K562 (cell line): ENCODE data around the gene LRP1B. TPM values are rescaled to one million over a fixed set of nuclear protein-coding genes. Genes with fewer than 3 reads are reported as not detected.

Experiments
- ATAC-seq: fragments of 200-7000 bp; cut with Tn5 transposase; 3 replicates; pipeline ENCODE4 v1.9.1; 2020; ENCODE audit warnings: moderate library complexity
- BruUV-seq: library from RNA; stranded (reverse); fragments of 400-500 nt; replicated peaks from 2 replicates; lab custom pipeline; 2021; lab: Mats Ljungman, UMichigan
- CTCF ChIA-PET: fragments of 300-600 bp; formaldehyde crosslinking; extraction: SDS; loops from one replicate; lab custom pipeline; 2021; ENCODE audit warnings: low intra/inter-chr PET ratio; lab: Yijun Ruan, JAX
- POLR2A ChIA-PET: fragments of 300-600, 350-650 bp; sonication (Branson Sonifier 250); formaldehyde crosslinking; extraction: SDS; loops from one replicate; lab custom pipeline; 2021; ENCODE audit warnings: antibody characterized with exemption, inconsistent platforms; lab: Yijun Ruan, JAX
- DNase-seq, 4 experiments: peaks; one replicate each; pipeline versions ENCODE4 v3.0.0 to v3.0.0-alpha.2; 2011 to 2018; ENCODE audit warnings: low spot score in 3 of 4, mixed read lengths in 3 of 4; ENCODE audit errors: extremely low read depth in 1 of 4
- FAIRE-seq: peaks from 2 replicates; lab custom pipeline; 2011; peaks lifted over from hg19 to GRCh38; lab: Jason Lieb, UNC
- H2AFZ ChIP-seq: 2 replicates; pipeline ENCODE4 v1.6.0; 2011; ENCODE audit warnings: low read depth, low read length, control low read depth, inconsistent platforms
- H3K27ac ChIP-seq: fragments of 200-600 bp; 3 replicates; pipeline ENCODE4 v1.8.0; 2011; ENCODE audit warnings: low read depth, mild to moderate bottlenecking, control low read depth, inconsistent platforms, low read length, moderate library complexity, mixed read lengths; ENCODE audit errors: extremely low read depth
- H3K27me3 ChIP-seq, 2 experiments: fragments of 300-600 bp in 1 of 2; 2 replicates in 1 of 2; 3 replicates in 1 of 2; pipeline versions ENCODE4 v1.6.0 to v1.8.0; 2011; ENCODE audit warnings: inconsistent platforms in 2 of 2, low read length in 2 of 2, mild to moderate bottlenecking in 1 of 2, mixed read lengths in 1 of 2, moderate library complexity in 1 of 2; ENCODE audit not compliant: control insufficient read depth in 2 of 2, insufficient read depth in 2 of 2
- H3K36me3 ChIP-seq: fragments of 300-600 bp; 3 replicates; pipeline ENCODE4 v1.8.0; 2011; ENCODE audit warnings: mild to moderate bottlenecking, low read length, inconsistent platforms; ENCODE audit not compliant: control insufficient read depth, insufficient read depth
- H3K4me1 ChIP-seq, 2 experiments: fragments of 200-600 bp in 1 of 2; replicated peaks in 1 of 2; 2 replicates in 1 of 2; 3 replicates in 1 of 2; pipeline versions ENCODE4 v1.5.1 to v1.8.0; 2011; ENCODE audit warnings: inconsistent platforms in 2 of 2, low read length in 2 of 2, mild to moderate bottlenecking in 1 of 2, mixed read lengths in 1 of 2, moderate library complexity in 1 of 2; ENCODE audit not compliant: control insufficient read depth in 2 of 2, insufficient read depth in 2 of 2
- H3K4me2 ChIP-seq: 2 replicates; pipeline ENCODE4 v1.6.1; 2011; ENCODE audit warnings: low read length, control low read depth, inconsistent platforms, mixed read lengths; ENCODE audit not compliant: insufficient read depth
- H3K4me3 ChIP-seq: fragments of 200-600 bp; sonication (generic), shearing (Covaris generic); 2 replicates; pipeline ENCODE4 v1.5.1; 2016; ENCODE audit warnings: control low read depth, inconsistent platforms
- H3K79me2 ChIP-seq: fragments of 200-600 bp; 3 replicates; pipeline ENCODE4 v1.8.0; 2011; ENCODE audit warnings: low read length, inconsistent platforms; ENCODE audit not compliant: control insufficient read depth, insufficient read depth
- H3K9ac ChIP-seq, 2 experiments: 2 replicates each; pipeline versions ENCODE4 v1.6.0 to v1.6.1; 2011; ENCODE audit warnings: low read depth in 2 of 2, low read length in 2 of 2, control low read depth in 1 of 2, inconsistent platforms in 1 of 2, mild to moderate bottlenecking in 1 of 2, mixed read lengths in 1 of 2; ENCODE audit not compliant: insufficient read depth in 1 of 2
- H3K9me1 ChIP-seq: one replicate; pipeline ENCODE4 v1.6.0; 2011; ENCODE audit warnings: inconsistent platforms, mild to moderate bottlenecking, low read length, moderate library complexity; ENCODE audit not compliant: control insufficient read depth, insufficient read depth
- H3K9me3 ChIP-seq: replicated peaks from 2 replicates; pipeline ENCODE4 v1.5.1; 2011; ENCODE audit warnings: low read depth, low read length, inconsistent platforms; ENCODE audit not compliant: control insufficient read depth, insufficient read depth
- H4K20me1 ChIP-seq: replicated peaks from 2 replicates; pipeline ENCODE4 v1.6.1; 2011; ENCODE audit warnings: low read length, inconsistent platforms, mixed read lengths; ENCODE audit not compliant: control insufficient read depth, insufficient read depth
- BRF2 ChIP-seq: IDR thresholded peaks from 3 replicates; pipeline ENCODE4 v1.6.1; 2011; ENCODE audit warnings: borderline replicate concordance, mild to moderate bottlenecking; ENCODE audit not compliant: insufficient read length, insufficient read depth
- CCNT2 ChIP-seq: IDR thresholded peaks from 2 replicates; pipeline ENCODE4 v1.6.1; 2011; ENCODE audit warnings: borderline replicate concordance, low read depth, mild to moderate bottlenecking, moderate library complexity, mixed read lengths, low read length; ENCODE audit not compliant: insufficient read length; ENCODE audit errors: extremely low read depth
- FOXP1 ChIP-seq: sonication (generic); formaldehyde crosslinking; IDR thresholded peaks from 2 replicates; pipeline ENCODE4 v1.8.0; 2022; ENCODE audit warnings: mild to moderate bottlenecking, missing genetic modification reagents
- GTF2E2 ChIP-seq: fragments of 200-800 bp; sonication (Bioruptor generic); IDR thresholded peaks from 2 replicates; pipeline ENCODE4 v1.6.1; 2016; ENCODE audit warnings: missing genetic modification characterization, missing compliant biosample characterization
- MCM3 ChIP-seq: fragments of 450-650 bp; IDR thresholded peaks from 2 replicates; pipeline ENCODE4 v1.6.1; 2016
- PTBP1 ChIP-seq: fragments of 200-400 bp; formaldehyde crosslinking; IDR thresholded peaks from 2 replicates; pipeline ENCODE4 v1.6.1; 2017; ENCODE audit warnings: low read depth, low read length
- RBM22 ChIP-seq: fragments of 200-400 bp; formaldehyde crosslinking; IDR thresholded peaks from 2 replicates; pipeline ENCODE4 v1.6.1; 2018; ENCODE audit warnings: low read length, low read depth; ENCODE audit not compliant: poor library complexity, severe bottlenecking
- RNF2 ChIP-seq: sonication (generic); IDR thresholded peaks from 2 replicates; pipeline ENCODE4 v1.6.1; 2016
- SAP30 ChIP-seq: fragments of 200-600 bp; sonication (generic); IDR thresholded peaks from 2 replicates; pipeline ENCODE4 v1.6.1; 2012; ENCODE audit warnings: borderline replicate concordance, low read depth, mild to moderate bottlenecking, moderate library complexity, low read length, control low read depth, inconsistent platforms; ENCODE audit not compliant: insufficient read depth, poor library complexity, severe bottlenecking
- ZFP1 ChIP-seq: fragments of 450-650 bp; formaldehyde crosslinking; IDR thresholded peaks from 2 replicates; pipeline ENCODE4 v1.4.0; 2020; ENCODE audit warnings: mild to moderate bottlenecking, mixed read lengths
- ZNF589 ChIP-seq: fragments of 200-800 bp; sonication (Bioruptor generic); IDR thresholded peaks from 2 replicates; pipeline ENCODE4 v1.6.1; 2016; ENCODE audit warnings: low read depth, missing genetic modification characterization, missing compliant biosample characterization
- WGBS: fragments of 100-300 bp; shearing (Covaris generic); methylation state at CpG from one replicate; pipeline ENCODE4 v1.1.6; 2016; ENCODE audit warnings: low coverage, mixed read lengths; ENCODE audit not compliant: insufficient coverage; ENCODE audit errors: missing lambda C conversion rate; 5-methylcytosine and 5-hydroxymethylcytosine counted together
- in situ Hi-C: fragments of 300-500 bp; cut with MboI; formaldehyde crosslinking; loops from 4 replicates; pipeline ENCODE4 v1.15.0; 2018; ENCODE audit warnings: inconsistent platforms, mixed read lengths
- intact Hi-C: fragments of 100-400 bp; cut with micrococcal nuclease; formaldehyde crosslinking; loops from 2 replicates; pipeline ENCODE4 v1.14.2; 2022
- polyA plus RNA-seq, 8 experiments: library from polyadenylated mRNA; depleted of rRNA in 4 of 8; stranded (reverse) in 5 of 8; unstranded in 3 of 8; fragments of >200 nt; fragmentation: Nextera tagmentation in 2 of 8; fragmentation: Illumina TruSeq in 1 of 8; extraction: Ambion mirVana in 2 of 8; extraction: Trizol in 1 of 8; gene quantifications; 2 replicates each; pipeline versions ENCODE4 v1.2.1 to v1.2.3, GENCODE V29; 2011 to 2014; ENCODE audit warnings: inconsistent platforms in 1 of 8, missing spikeins in 1 of 8
- total RNA-seq, 7 experiments: library from RNA; depleted of rRNA in 6 of 7; stranded (reverse); fragments of >200 nt in 6 of 7; fragmentation: Illumina TruSeq in 2 of 7; extraction: Trizol in 2 of 7; gene quantifications; 2 replicates each; pipeline versions ENCODE4 v1.2.1 to v1.2.3, GENCODE V29; 2011 to 2021; ENCODE audit warnings: low replicate concordance in 1 of 7
- TF ChIP-seq, protein P1 (sequence below): fragments of 200-800 bp; sonication (Bioruptor generic); IDR thresholded peaks from 2 replicates; pipeline ENCODE4 v1.6.1; 2016; ENCODE audit warnings: missing genetic modification characterization, missing compliant biosample characterization
- TF ChIP-seq, protein P2 (sequence below): fragments of 250-450 bp; sonication (Bioruptor Pico); IDR thresholded peaks from 2 replicates; pipeline ENCODE4 v1.8.0; 2022; ENCODE audit warnings: moderate library complexity, mild to moderate bottlenecking, inconsistent platforms

LRP1B gene
- total and polyA plus RNA-seq, 9 of the 15 experiments (the other 6 are each of a cell fraction or from before 2014, with no cell fraction given) = not detected

GRCh38 chr2:141957827-141958450, 172.9 kb downstream of the LRP1B start (continued):
- no peak for TF ChIP-seq FOXP1 (CRISPR knock-in tag)

DNA sequence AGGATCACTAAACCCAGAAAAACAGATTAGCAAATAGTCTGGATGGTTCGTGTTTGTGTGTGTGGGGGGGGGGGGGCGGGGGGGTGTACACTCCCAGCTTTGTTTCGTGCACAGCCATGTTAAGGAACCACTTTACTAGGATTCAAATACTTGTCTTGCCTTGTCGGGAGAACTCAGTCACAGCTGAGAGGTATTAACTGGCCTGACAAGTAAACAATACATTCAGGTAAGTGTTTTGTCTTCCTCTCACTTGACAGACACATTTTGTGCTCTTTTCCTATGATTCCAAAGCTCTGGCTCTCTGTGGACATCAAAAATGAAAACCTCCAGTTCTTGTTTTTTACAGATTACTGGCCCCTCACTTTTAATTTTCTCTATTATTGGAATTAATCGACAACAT, 173.5 kb downstream of the LRP1B start:
- no peaks in the 10 kb centered on the region for H3K27me3 ChIP-seq
- H3K79me2 ChIP-seq = no peaks in the 10 kb centered on the region
- no peaks in the 10 kb centered on the region for H3K9me3 ChIP-seq
- intact Hi-C loops = no loop called here
- no peaks in the 10 kb centered on the region for H3K36me3 ChIP-seq
- no peak overlapping the region for H2AFZ ChIP-seq
- no peak overlapping the region for H3K4me3 ChIP-seq
- no peaks in the 10 kb centered on the region for H4K20me1 ChIP-seq
- in situ Hi-C loops = no loop called here
- no peaks in the 10 kb centered on the region for H3K9me1 ChIP-seq
- POLR2A ChIA-PET = no interaction called here
- no TSS peak for BruUV-seq
- no peak for FAIRE-seq
- no peak for DNase-seq
- H3K4me2 ChIP-seq = no peak overlapping the region
- no peak overlapping the region for H3K27ac ChIP-seq
- ATAC-seq = no peak
- H3K9ac ChIP-seq = no peak overlapping the region
- no peak for TF ChIP-seq ZNF589
- TF ChIP-seq, protein P1, sequence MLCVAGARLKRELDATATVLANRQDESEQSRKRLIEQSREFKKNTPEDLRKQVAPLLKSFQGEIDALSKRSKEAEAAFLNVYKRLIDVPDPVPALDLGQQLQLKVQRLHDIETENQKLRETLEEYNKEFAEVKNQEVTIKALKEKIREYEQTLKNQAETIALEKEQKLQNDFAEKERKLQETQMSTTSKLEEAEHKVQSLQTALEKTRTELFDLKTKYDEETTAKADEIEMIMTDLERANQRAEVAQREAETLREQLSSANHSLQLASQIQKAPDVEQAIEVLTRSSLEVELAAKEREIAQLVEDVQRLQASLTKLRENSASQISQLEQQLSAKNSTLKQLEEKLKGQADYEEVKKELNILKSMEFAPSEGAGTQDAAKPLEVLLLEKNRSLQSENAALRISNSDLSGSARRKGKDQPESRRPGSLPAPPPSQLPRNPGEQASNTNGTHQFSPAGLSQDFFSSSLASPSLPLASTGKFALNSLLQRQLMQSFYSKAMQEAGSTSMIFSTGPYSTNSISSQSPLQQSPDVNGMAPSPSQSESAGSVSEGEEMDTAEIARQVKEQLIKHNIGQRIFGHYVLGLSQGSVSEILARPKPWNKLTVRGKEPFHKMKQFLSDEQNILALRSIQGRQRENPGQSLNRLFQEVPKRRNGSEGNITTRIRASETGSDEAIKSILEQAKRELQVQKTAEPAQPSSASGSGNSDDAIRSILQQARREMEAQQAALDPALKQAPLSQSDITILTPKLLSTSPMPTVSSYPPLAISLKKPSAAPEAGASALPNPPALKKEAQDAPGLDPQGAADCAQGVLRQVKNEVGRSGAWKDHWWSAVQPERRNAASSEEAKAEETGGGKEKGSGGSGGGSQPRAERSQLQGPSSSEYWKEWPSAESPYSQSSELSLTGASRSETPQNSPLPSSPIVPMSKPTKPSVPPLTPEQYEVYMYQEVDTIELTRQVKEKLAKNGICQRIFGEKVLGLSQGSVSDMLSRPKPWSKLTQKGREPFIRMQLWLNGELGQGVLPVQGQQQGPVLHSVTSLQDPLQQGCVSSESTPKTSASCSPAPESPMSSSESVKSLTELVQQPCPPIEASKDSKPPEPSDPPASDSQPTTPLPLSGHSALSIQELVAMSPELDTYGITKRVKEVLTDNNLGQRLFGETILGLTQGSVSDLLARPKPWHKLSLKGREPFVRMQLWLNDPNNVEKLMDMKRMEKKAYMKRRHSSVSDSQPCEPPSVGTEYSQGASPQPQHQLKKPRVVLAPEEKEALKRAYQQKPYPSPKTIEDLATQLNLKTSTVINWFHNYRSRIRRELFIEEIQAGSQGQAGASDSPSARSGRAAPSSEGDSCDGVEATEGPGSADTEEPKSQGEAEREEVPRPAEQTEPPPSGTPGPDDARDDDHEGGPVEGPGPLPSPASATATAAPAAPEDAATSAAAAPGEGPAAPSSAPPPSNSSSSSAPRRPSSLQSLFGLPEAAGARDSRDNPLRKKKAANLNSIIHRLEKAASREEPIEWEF (CRISPR knock-in tag) = no peak
- no peak for TF ChIP-seq GTF2E2 (tag)
- TF ChIP-seq, protein P2, sequence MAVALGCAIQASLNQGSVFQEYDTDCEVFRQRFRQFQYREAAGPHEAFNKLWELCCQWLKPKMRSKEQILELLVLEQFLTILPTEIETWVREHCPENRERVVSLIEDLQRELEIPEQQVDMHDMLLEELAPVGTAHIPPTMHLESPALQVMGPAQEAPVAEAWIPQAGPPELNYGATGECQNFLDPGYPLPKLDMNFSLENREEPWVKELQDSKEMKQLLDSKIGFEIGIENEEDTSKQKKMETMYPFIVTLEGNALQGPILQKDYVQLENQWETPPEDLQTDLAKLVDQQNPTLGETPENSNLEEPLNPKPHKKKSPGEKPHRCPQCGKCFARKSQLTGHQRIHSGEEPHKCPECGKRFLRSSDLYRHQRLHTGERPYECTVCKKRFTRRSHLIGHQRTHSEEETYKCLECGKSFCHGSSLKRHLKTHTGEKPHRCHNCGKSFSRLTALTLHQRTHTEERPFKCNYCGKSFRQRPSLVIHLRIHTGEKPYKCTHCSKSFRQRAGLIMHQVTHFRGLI (CRISPR knock-in tag) = no peak
- no peak for TF ChIP-seq CCNT2
- no peak for TF ChIP-seq RNF2
- TF ChIP-seq MCM3 = no peak
- no peak for TF ChIP-seq PTBP1
- no peak for TF ChIP-seq BRF2
- no peak for TF ChIP-seq RBM22
- no peak for TF ChIP-seq SAP30
- no peak for TF ChIP-seq ZFP1 (CRISPR knock-in tag)
- no peaks in the 10 kb centered on the region for H3K4me1 ChIP-seq
- 0% methylated on average over 3 of the region's 5 CpGs for WGBS
- CTCF ChIA-PET = no interaction called here
